Adipocyte (in vitro differentiated cells): ENCODE measurements around the gene TIMM23.
"Not testable (repeated sequence)": the region's sequence is repeated elsewhere in the genome, so short reads cannot be mapped to it uniquely, and the experiment has no call there.

Source experiments
- DNase-seq: peaks from one replicate; pipeline ENCODE4 v3.0.0-alpha.2; 2015; ENCODE audit warnings: low read depth
- H3K27me3 ChIP-seq: replicated peaks from 2 replicates; pipeline ENCODE4 v1.7.0; 2013; ENCODE audit warnings: mild to moderate bottlenecking, low read length, moderate library complexity; ENCODE audit not compliant: control insufficient read depth, insufficient read depth
- H3K36me3 ChIP-seq: 2 replicates; pipeline ENCODE4 v1.7.0; 2013; ENCODE audit warnings: low read length, mild to moderate bottlenecking, moderate library complexity; ENCODE audit not compliant: control insufficient read depth, insufficient read depth, severe bottlenecking
- H3K4me1 ChIP-seq: 2 replicates; pipeline ENCODE4 v1.7.0; 2013; ENCODE audit warnings: mild to moderate bottlenecking, low read length, moderate library complexity; ENCODE audit not compliant: control insufficient read depth, insufficient read depth
- H3K4me3 ChIP-seq: 2 replicates; pipeline ENCODE4 v1.7.0; 2013; ENCODE audit warnings: mild to moderate bottlenecking, low read length, moderate library complexity
- H3K9ac ChIP-seq: 2 replicates; pipeline ENCODE4 v1.7.0; 2013; ENCODE audit warnings: mild to moderate bottlenecking, low read length, moderate library complexity
- H3K9me3 ChIP-seq: 2 replicates; pipeline ENCODE4 v1.7.0; 2013; ENCODE audit warnings: mild to moderate bottlenecking, low read length, moderate library complexity; ENCODE audit not compliant: control insufficient read depth

Gene TIMM23

DNA sequence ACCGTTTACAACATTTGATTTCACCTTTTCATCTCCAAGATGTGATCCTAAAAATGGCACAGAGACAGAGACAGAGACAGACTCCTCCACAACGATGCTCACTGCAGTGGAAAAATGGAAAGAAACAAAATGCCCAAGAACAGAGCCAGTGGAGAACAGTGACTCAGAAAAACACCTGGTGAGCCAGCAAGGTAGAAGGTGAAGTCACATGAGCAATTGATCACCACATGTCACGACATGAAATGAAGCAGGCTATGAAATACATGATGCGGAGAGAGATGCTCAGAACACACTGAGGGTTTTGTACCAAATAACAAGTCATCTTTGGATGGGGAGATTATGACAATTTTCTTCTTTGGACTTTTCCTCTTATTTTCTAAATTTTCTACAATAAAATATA is 70.2 kb downstream of the TIMM23 start:
- Histone ChIP-seq H3K4me1 (no peaks in the 10 kb centered on the region), H3K9me3 (no peaks in the 10 kb centered on the region), H3K9ac (no peak overlapping the region), H3K36me3 (no peaks in the 10 kb centered on the region), H3K27me3 (peaks cover 30% of the 10 kb centered on the region), H3K4me3 (no peak overlapping the region)
- DNase-seq: no peak

DNA sequence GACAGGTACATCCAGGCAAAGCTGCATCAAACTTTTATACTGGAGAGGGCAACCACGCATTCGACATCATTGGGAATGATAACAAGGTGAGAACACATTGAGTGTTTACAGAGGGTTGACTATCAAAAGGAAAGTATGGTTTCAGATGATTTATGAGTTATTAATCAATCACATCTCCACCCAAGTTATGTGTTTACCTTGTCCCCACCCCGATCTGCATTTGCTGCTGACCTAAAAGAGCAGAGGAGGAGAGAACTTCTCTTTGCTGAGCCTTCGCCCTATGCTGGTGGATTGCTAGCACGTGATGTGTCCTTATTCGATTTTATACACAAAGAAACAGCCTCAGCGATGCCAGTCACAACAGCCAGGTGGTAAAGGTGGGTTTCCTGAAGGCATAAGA is 74.0 kb downstream of the TIMM23 start, which contains the start of gene MSMB:
Gene MSMB, minus strand, starts transcription at position 9 of the 400 bp plus-strand sequence. CDS start 32 bp downstream, outside the sequence.
- no peaks in the 10 kb centered on the region for H3K9me3 ChIP-seq
- H3K4me1 ChIP-seq: no peaks in the 10 kb centered on the region
- H3K4me3 ChIP-seq: no peak within 1 kb of the TSS
- peaks cover 46% of the 10 kb centered on the region for H3K27me3 ChIP-seq
- DNase-seq: no peak
- no peak within 1 kb of the TSS for H3K9ac ChIP-seq
- H3K36me3 ChIP-seq: no peaks in the 10 kb centered on the region

GRCh38 chr10:46048152-46048551 is 75.9 kb downstream of the TIMM23 start:
- no peak for DNase-seq
- Histone ChIP-seq H3K36me3 (no peaks in the 10 kb centered on the region), H3K9me3 (no peaks in the 10 kb centered on the region), H3K27me3 (peaks cover 50% of the 10 kb centered on the region), H3K4me3 (no peak overlapping the region), H3K4me1 (no peaks in the 10 kb centered on the region), H3K9ac (no peak overlapping the region)

DNA sequence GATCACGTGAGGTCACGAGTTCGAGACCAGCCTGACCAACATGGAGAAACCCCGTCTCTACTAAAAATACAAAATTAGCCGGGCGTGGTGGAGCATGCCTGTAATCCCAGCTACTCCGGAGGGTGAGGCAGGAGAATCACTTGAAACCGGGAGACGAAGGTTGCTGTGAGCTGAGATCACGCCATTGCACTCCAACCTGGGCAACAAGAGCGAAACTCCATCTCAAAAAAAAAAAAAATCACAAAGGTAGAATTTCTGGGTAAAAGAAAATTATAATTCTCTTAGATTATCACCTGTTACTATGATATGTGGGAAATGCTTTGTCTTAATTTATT is 77.2 kb downstream of the TIMM23 start:
- H3K4me3 ChIP-seq, H3K9ac ChIP-seq, H3K4me1 ChIP-seq, DNase-seq, H3K9me3 ChIP-seq, H3K36me3 ChIP-seq: not testable (repeated sequence)
- H3K27me3 ChIP-seq: peaks cover 59% of the 10 kb centered on the region

DNA sequence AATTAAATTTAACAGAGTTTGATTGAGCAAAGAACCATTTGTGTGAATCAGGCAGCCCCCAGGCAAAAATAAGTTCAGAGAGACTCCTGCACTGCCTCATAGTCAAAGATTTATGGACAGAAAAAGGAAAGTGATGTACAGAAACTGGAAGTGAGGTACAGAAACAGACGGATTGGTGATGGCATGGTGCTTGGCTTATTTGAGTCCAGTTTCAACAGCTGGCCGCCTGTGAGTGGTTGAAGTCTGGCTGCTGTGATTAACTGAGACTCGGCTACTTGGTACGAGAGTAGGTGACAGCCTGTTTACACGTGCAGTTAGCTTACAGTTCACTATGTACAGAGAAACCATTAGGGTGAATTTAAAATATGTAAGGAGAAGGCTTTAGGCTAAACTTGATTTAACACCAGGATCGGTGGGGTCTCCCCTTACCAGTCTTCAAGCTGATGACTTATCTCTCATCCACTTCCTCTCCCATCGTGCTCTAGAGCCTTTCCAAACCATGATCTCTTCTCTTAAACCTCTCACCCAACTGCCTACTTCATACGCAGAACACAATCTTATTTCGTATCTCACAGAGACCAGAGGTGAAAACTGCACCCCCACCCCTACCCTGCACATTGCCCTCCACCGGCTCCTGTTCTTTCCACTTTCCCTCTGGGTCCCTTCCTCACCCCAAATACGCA is 78.8 kb downstream of the TIMM23 start:
- no peak for DNase-seq
- H3K27me3 ChIP-seq: peaks cover 59% of the 10 kb centered on the region

DNA sequence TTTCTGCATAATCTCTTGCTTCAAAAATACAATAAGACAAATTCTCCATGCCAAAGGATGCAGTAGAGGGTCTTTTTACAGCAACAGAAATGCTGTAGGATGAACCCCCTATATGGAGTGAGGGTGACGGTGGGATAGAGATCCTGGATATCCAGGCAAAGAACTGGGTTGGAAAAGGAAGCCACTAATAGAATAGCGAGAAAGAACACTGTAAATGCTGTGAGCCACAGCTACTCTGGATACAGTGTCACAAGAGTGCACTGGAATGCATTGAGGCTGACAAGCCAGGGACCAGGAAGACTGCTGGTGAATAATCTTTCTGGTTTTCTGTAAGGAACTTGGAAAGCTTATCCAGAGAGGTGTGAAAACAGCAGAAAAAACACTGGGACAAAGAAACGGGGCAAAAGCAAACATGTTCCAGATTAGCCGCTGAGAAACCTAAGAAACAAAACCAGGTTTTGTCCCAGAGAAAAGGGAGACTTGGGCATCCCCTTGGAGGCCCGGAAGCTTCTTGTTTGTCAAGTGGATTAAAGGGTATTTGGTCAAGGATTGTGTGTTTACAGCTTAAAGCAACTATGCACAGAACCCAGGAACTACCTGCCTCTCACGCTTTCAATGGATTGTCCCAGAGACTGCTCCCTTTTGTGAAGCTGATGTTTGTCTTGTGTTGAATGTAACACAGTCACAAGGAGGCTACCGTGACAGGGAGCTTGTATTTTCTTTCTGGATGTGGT is 79.9 kb downstream of the TIMM23 start:
- Histone ChIP-seq H3K4me3 (no peak overlapping the region), H3K27me3 (peaks cover 48% of the 10 kb centered on the region), H3K9me3 (peaks cover 6% of the 10 kb centered on the region), H3K9ac (no peak overlapping the region), H3K36me3 (no peaks in the 10 kb centered on the region), H3K4me1 (no peaks in the 10 kb centered on the region)
- DNase-seq: no peak

More for the DNA sequence above, 78.8 kb downstream of the TIMM23 start:
- Histone ChIP-seq H3K4me1 (no peaks in the 10 kb centered on the region), H3K4me3 (no peak overlapping the region), H3K9ac (no peak overlapping the region), H3K9me3 (no peaks in the 10 kb centered on the region), H3K36me3 (no peaks in the 10 kb centered on the region)

DNA sequence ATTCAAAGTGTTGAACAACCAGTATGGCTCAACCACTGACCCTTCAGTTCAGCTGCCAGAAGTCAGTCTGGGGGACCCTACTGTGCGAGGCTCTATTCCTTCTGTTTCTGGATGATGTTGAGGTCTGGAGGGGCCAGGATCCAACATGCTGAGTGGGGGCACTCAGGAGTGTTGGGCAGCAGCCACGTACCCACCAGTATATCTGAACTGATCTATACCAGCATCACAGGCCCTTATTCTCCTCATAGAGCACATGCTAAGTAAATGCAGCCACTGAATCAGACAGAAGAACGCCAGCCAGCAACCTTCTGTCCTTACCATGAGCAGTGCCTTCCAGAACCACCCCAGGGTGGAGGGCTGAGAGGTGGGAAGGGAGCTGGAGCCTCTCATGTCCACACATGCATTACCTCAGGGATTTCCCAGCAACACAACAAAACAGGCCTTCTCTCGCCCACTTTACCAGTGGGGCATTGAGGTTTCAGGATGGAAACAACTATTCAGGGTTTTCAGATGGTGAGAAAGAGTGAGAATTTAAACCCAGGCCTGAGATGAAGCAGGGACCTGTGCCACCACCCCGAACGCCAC is 80.6 kb downstream of the TIMM23 start:
- Histone ChIP-seq H3K9ac (no peak overlapping the region), H3K4me1 (no peaks in the 10 kb centered on the region), H3K36me3 (no peaks in the 10 kb centered on the region), H3K9me3 (peaks cover 12% of the 10 kb centered on the region), H3K27me3 (peaks cover 42% of the 10 kb centered on the region), H3K4me3 (no peak overlapping the region)
- no peak for DNase-seq
